ENCODE results near the gene CHEK2. TPM values are rescaled to one million over a fixed set of nuclear protein-coding genes. Genes with fewer than 3 reads are reported as not detected.
"Not testable (repeated sequence)": the region's sequence is repeated elsewhere in the genome, so short reads cannot be mapped to it uniquely, and the experiment has no call there.

CHEK2 gene
- total and polyA plus RNA-seq, 2 of the 4 experiments (the other 2 are of a cell fraction) = 9.9 to 16.1 TPM

DNA sequence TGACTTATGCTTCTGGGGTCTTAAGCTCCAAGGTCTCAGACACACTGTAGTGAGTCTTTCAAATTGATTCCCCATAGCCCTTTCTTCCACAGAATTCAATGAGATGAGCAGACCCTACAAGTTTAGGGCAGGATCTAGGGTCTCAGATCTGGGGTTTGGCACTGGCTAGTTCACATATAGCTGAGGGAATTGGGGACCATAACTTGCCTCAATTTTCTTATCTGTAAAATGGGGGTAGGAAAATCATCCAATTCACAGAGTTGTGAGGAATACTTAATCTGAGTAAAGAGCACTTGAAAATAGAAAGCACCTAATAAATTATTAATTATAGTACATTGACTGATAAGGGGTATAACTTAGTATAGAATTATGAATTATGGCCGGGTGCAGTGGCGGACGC lies 25.0 kb upstream of the CHEK2 start:
- Histone ChIP-seq H4K5ac (ENCODE audit: low read depth, low read length) (no peak overlapping the region), H3K27me3 (ENCODE audit: control insufficient read depth, insufficient read depth, low read length) (no peaks in the 10 kb centered on the region; the same call in 1 of the 2 replicates), H4K20me1 (ENCODE audit: insufficient read depth, low read length) (no peaks in the 10 kb centered on the region), H3K4me2 (ENCODE audit: low read depth, low read length) (no peak overlapping the region), H2AFZ (replicated peaks; ENCODE audit: low read length, poor library complexity) (no peak overlapping the region), H3K4me1 (ENCODE audit: control insufficient read depth, insufficient read depth, low read length) (no peaks in the 10 kb centered on the region), H3K14ac (replicated peaks; ENCODE audit: low read depth, low read length) (no peak overlapping the region), H3K56ac (ENCODE audit: extremely low read depth, insufficient read depth, low read length) (no peak overlapping the region), H2BK20ac (ENCODE audit: low read depth, low read length) (no peak overlapping the region), H3K27ac (ENCODE audit: insufficient read depth, low read length) (no peak overlapping the region), H3K9me3 (ENCODE audit: control insufficient read depth, insufficient read depth, low read length) (peaks cover 2% of the 10 kb centered on the region; the same call in 1 of the 2 replicates), H3K9ac (ENCODE audit: low read depth, low read length) (no peak overlapping the region), H4K8ac (ENCODE audit: low read depth in 2 of 2, low read length in 2 of 2) (no peak overlapping the region), H3K36me3 (ENCODE audit: control insufficient read depth, insufficient read depth, low read length) (no peaks in the 10 kb centered on the region), H3K79me1 (ENCODE audit: low read depth in 1 of 2, low read length in 2 of 2) (no peaks in the 10 kb centered on the region), H3K9me1 (ENCODE audit: insufficient read depth, low read length) (no peaks in the 10 kb centered on the region), H2AK5ac (ENCODE audit: low read depth, low read length) (no peak overlapping the region), H2AK9ac (replicated peaks; ENCODE audit: low read depth, low read length, poor library complexity) (no peak overlapping the region), H4K91ac (ENCODE audit: insufficient read depth, low read depth, low read length) (no peak overlapping the region), H3K4me3 (ENCODE audit: insufficient read depth, low read depth, low read length) (no peak overlapping the region), H3K18ac (ENCODE audit: low read depth, low read length) (no peak overlapping the region), H3K4ac (ENCODE audit: low read depth, low read length) (no peak overlapping the region), H2BK120ac (ENCODE audit: low read depth, low read length) (no peak overlapping the region), H2BK5ac (ENCODE audit: low read depth, low read length, poor library complexity, severe bottlenecking) (no peak overlapping the region), H2BK15ac (ENCODE audit: low read depth, low read length) (no peak overlapping the region), H3K23ac (ENCODE audit: low read depth, low read length) (no peak overlapping the region)
- no CpG with 5 or more reads among the region's 3 CpGs for WGBS, 2 experiments (ENCODE audit: extremely low coverage in 2 of 2, insufficient read length in 1 of 2)
- dilution Hi-C loops (cut with HindIII; ENCODE audit: low sequenced_read_pairs, unreplicated experiment) (no loop called here), in situ Hi-C loops (cut with MboI; ENCODE audit: low sequenced_read_pairs) (no loop called here), intact Hi-C loops (cut with micrococcal nuclease) (no loop called here)
- no peak for TF ChIP-seq POLR2A (IDR thresholded peaks at IDR 0.05; ENCODE audit: low read depth, low read length)
- TF ChIP-seq RAD21 (IDR thresholded peaks at IDR 0.05; ENCODE audit: low read length) = no peak
- no peak for TF ChIP-seq SMC3 (IDR thresholded peaks at IDR 0.05; ENCODE audit: low read depth, low read length)
- TF ChIP-seq NFE2L2 (IDR thresholded peaks at IDR 0.05; ENCODE audit: low read depth, low read length) = no peak
- BruUV-seq (replicated peaks) = no TSS peak
- CTCF ChIA-PET = interaction anchor here (1.0 kb wide), 1 partner anchor 56 kb away, joined by 4 read pairs; no protein-coding TSS in a partner anchor
- DNase-seq (no peak), ATAC-seq (ENCODE audit: low read depth) (no peak)
- POLR2A ChIA-PET (ENCODE audit: unreplicated experiment) = no interaction called here

DNA sequence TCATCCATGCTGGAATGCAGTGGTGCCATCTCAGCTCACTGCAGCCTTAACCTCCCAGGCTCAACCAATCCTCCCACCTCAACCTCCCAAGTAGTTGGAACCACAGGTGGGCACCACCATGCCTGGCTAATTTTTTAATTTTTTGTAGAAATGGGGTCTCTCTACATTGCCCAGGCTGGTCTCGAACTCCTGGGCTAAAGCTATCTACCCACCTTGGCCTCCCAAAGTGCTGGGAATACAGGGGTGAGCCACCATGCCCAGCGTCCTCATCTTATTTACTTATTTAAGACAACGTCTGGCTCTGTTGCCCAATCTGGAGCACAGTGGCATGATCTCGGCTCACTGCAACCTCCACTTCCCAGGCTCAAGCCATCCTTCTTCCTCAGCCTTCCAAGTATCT lies 20.4 kb upstream of the CHEK2 start:
- CTCF ChIA-PET; H3K27ac ChIP-seq (ENCODE audit: insufficient read depth, low read length); H4K91ac ChIP-seq (ENCODE audit: insufficient read depth, low read depth, low read length); H4K8ac ChIP-seq (ENCODE audit: low read depth in 2 of 2, low read length in 2 of 2); H3K14ac ChIP-seq (replicated peaks; ENCODE audit: low read depth, low read length); H3K4me2 ChIP-seq (ENCODE audit: low read depth, low read length); BruUV-seq (replicated peaks); H3K9me1 ChIP-seq (ENCODE audit: insufficient read depth, low read length); H3K9me3 ChIP-seq (ENCODE audit: control insufficient read depth, insufficient read depth, low read length); H3K36me3 ChIP-seq (ENCODE audit: control insufficient read depth, insufficient read depth, low read length); H3K4me1 ChIP-seq (ENCODE audit: control insufficient read depth, insufficient read depth, low read length); H2BK120ac ChIP-seq (ENCODE audit: low read depth, low read length); H2AK9ac ChIP-seq (replicated peaks; ENCODE audit: low read depth, low read length, poor library complexity); DNase-seq; H2AK5ac ChIP-seq (ENCODE audit: low read depth, low read length); H4K5ac ChIP-seq (ENCODE audit: low read depth, low read length); H2BK20ac ChIP-seq (ENCODE audit: low read depth, low read length); H3K27me3 ChIP-seq (ENCODE audit: control insufficient read depth, insufficient read depth, low read length); H3K4ac ChIP-seq (ENCODE audit: low read depth, low read length); H2BK5ac ChIP-seq (ENCODE audit: low read depth, low read length, poor library complexity, severe bottlenecking); H3K23ac ChIP-seq (ENCODE audit: low read depth, low read length); H3K4me3 ChIP-seq (ENCODE audit: insufficient read depth, low read depth, low read length); H2AFZ ChIP-seq (replicated peaks; ENCODE audit: low read length, poor library complexity); H3K18ac ChIP-seq (ENCODE audit: low read depth, low read length); intact Hi-C loops (cut with micrococcal nuclease); H3K9ac ChIP-seq (ENCODE audit: low read depth, low read length); H4K20me1 ChIP-seq (ENCODE audit: insufficient read depth, low read length); H2BK15ac ChIP-seq (ENCODE audit: low read depth, low read length); POLR2A ChIA-PET (ENCODE audit: unreplicated experiment); H3K79me1 ChIP-seq (ENCODE audit: low read depth in 1 of 2, low read length in 2 of 2); H3K56ac ChIP-seq (ENCODE audit: extremely low read depth, insufficient read depth, low read length); ATAC-seq (ENCODE audit: low read depth); in situ Hi-C loops (cut with MboI; ENCODE audit: low sequenced_read_pairs); dilution Hi-C loops (cut with HindIII; ENCODE audit: low sequenced_read_pairs, unreplicated experiment): not testable (repeated sequence)
- WGBS, 2 experiments (ENCODE audit: extremely low coverage in 2 of 2, insufficient read length in 1 of 2) = 100% methylated on average over 3 of the region's 4 CpGs; no CpG with 5 or more reads in 1 of the 2 experiments
